ENCODE measurements around the gene MCU. TPM values are rescaled to one million over a fixed set of nuclear protein-coding genes. Genes with fewer than 3 reads are reported as not detected.

The MCU gene
- polyA plus RNA-seq, 1 donor (not counting 4 experiments of a cell fraction or from before 2014, with no cell fraction given): 103 TPM

- Histone ChIP-seq H3K27me3 (ENCODE audit: control insufficient read depth, extremely low read depth, insufficient read depth, low read length) (no peaks in the 10 kb centered on the region), H3K9me3 (ENCODE audit: control insufficient read depth, low read depth, low read length) (no peaks in the 10 kb centered on the region), H2AFZ (ENCODE audit: control insufficient read depth, low read length) (no peak overlapping the region), H3K9ac (ENCODE audit: control insufficient read depth, extremely low read depth, insufficient read depth, low read length) (no peak overlapping the region), H3K9me1 (ENCODE audit: control insufficient read depth, extremely low read depth, insufficient read depth, low read length) (no peaks in the 10 kb centered on the region), H3K4me1 (ENCODE audit: control insufficient read depth, extremely low read depth, insufficient read depth, low read length) (no peaks in the 10 kb centered on the region), H3K4me3 (ENCODE audit: control insufficient read depth in 2 of 3, extremely low read depth in 1 of 3, insufficient read depth in 2 of 3, low read depth in 1 of 3, low read length in 3 of 3) (no peak overlapping the region), H3K36me3 (ENCODE audit: control insufficient read depth in 2 of 2, extremely low read depth in 1 of 2, insufficient read depth in 2 of 2, low read length in 2 of 2) (no peaks in the 10 kb centered on the region), H3K79me2 (ENCODE audit: control insufficient read depth, insufficient read depth, low read length) (peaks cover 56% of the 10 kb centered on the region), H3K4me2 (ENCODE audit: control insufficient read depth, extremely low read depth, insufficient read depth, low read depth, low read length) (no peak overlapping the region), H4K20me1 (ENCODE audit: control insufficient read depth, extremely low read depth, insufficient read depth, low read length) (no peaks in the 10 kb centered on the region), H3K27ac (ENCODE audit: control insufficient read depth, insufficient read depth, low read length) (no peak overlapping the region)
- DNase-seq (ENCODE audit: low read depth, low spot score): no peak
- TF ChIP-seq CTCF (optimal IDR thresholded peaks at IDR 0.05 in 1 of 3, IDR thresholded peaks at IDR 0.05 in 1 of 3, conservative IDR thresholded peaks at IDR 0.05 in 1 of 3; ENCODE audit: extremely low read depth in 1 of 3, insufficient read depth in 2 of 3, low read length in 3 of 3) (no peak), EZH2 (IDR thresholded peaks at IDR 0.05; ENCODE audit: low read length) (no peak)
- FAIRE-seq: no peak
- dilution Hi-C loops (cut with MboI; ENCODE audit: extremely low pct_ligation_motif_present, low sequenced_read_pairs): no loop called here
These were observed 37.6 kb downstream of the MCU start for GRCh38 chr10:72729528-72729927.

GRCh38 chr10:72730479-72730878, 38.5 kb downstream of the MCU start:
- Histone ChIP-seq H3K27me3 (ENCODE audit: control insufficient read depth, extremely low read depth, insufficient read depth, low read length) (no peaks in the 10 kb centered on the region), H3K4me2 (ENCODE audit: control insufficient read depth, extremely low read depth, insufficient read depth, low read depth, low read length) (no peak overlapping the region), H3K9me3 (ENCODE audit: control insufficient read depth, low read depth, low read length) (no peaks in the 10 kb centered on the region), H3K9me1 (ENCODE audit: control insufficient read depth, extremely low read depth, insufficient read depth, low read length) (no peaks in the 10 kb centered on the region), H3K4me3 (ENCODE audit: control insufficient read depth in 2 of 3, extremely low read depth in 1 of 3, insufficient read depth in 2 of 3, low read depth in 1 of 3, low read length in 3 of 3) (no peak overlapping the region), H3K27ac (ENCODE audit: control insufficient read depth, insufficient read depth, low read length) (no peak overlapping the region), H3K36me3 (ENCODE audit: control insufficient read depth in 2 of 2, extremely low read depth in 1 of 2, insufficient read depth in 2 of 2, low read length in 2 of 2) (no peaks in the 10 kb centered on the region), H3K9ac (ENCODE audit: control insufficient read depth, extremely low read depth, insufficient read depth, low read length) (no peak overlapping the region), H3K79me2 (ENCODE audit: control insufficient read depth, insufficient read depth, low read length) (peaks cover 64% of the 10 kb centered on the region), H4K20me1 (ENCODE audit: control insufficient read depth, extremely low read depth, insufficient read depth, low read length) (peaks cover 1% of the 10 kb centered on the region), H3K4me1 (ENCODE audit: control insufficient read depth, extremely low read depth, insufficient read depth, low read length) (no peaks in the 10 kb centered on the region), H2AFZ (ENCODE audit: control insufficient read depth, low read length) (no peak overlapping the region)
- no peak for TF ChIP-seq EZH2 (IDR thresholded peaks at IDR 0.05; ENCODE audit: low read length)
- no peak for TF ChIP-seq CTCF (optimal IDR thresholded peaks at IDR 0.05 in 1 of 3, IDR thresholded peaks at IDR 0.05 in 1 of 3, conservative IDR thresholded peaks at IDR 0.05 in 1 of 3; ENCODE audit: extremely low read depth in 1 of 3, insufficient read depth in 2 of 3, low read length in 3 of 3)
- DNase-seq (ENCODE audit: low read depth, low spot score) (no peak), FAIRE-seq (no peak)
- dilution Hi-C loops (cut with MboI; ENCODE audit: extremely low pct_ligation_motif_present, low sequenced_read_pairs): no loop called here

All from keratinocyte (primary cell).